HUES6 (cell line): ENCODE measurements around the gene RPL13.

ENCODE experiments used
- H3K27ac ChIP-seq: 2 replicates; pipeline ENCODE4 v1.7.0; 2013; ENCODE audit warnings: low read depth, mild to moderate bottlenecking, low read length, inconsistent platforms
- H3K27me3 ChIP-seq: 2 replicates; pipeline ENCODE4 v1.6.1; 2013; ENCODE audit warnings: low read length; ENCODE audit not compliant: control insufficient read depth, insufficient read depth
- H3K36me3 ChIP-seq: 2 replicates; pipeline ENCODE4 v1.6.1; 2013; ENCODE audit warnings: low read length; ENCODE audit not compliant: control insufficient read depth, insufficient read depth
- H3K4me1 ChIP-seq: 2 replicates; pipeline ENCODE4 v1.6.1; 2013; ENCODE audit warnings: low read length; ENCODE audit not compliant: control insufficient read depth, insufficient read depth
- H3K4me3 ChIP-seq: 2 replicates; pipeline ENCODE4 v1.5.1; 2013; ENCODE audit warnings: low read depth, low read length
- H3K9ac ChIP-seq: one replicate; pipeline ENCODE4 v1.6.1; 2013; ENCODE audit warnings: mild to moderate bottlenecking, low read length
- H3K9me3 ChIP-seq: 2 replicates; pipeline ENCODE4 v1.6.1; 2013; ENCODE audit warnings: low read depth, low read length; ENCODE audit not compliant: control insufficient read depth, insufficient read depth

RPL13 gene

DNA sequence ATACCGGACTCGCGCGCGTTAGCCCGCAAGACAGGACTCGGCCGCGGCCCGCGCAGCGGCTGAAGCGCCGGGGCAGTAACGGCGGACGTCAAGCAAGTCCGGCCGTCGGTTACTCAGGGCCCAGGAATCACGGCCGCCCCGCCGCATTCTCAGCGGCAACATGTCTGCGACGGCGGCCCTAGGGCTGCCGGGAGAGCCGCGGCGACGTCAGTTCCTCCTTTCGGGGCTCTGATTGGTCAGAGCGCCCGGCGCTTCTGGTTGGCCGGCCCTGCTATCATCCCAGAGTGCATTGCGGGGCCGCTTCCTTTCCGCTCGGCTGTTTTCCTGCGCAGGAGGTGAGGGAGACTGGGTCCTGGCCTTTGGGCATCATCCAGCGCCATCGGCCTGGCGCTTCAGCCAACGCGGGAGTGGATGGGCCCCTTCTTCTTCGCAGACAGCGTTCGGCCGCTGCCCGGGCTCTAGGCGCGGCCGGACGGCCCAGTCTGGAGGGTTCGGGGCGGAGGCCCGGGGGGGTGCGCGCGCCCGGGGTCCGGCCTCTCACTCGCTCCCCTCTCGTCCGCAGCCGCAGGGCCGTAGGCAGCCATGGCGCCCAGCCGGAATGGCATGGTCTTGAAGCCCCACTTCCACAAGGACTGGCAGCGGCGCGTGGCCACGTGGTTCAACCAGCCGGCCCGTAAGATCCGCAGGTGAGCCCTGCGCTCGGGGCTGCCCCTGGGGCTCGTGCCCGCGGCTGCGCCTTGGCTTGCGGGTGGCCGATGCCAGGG lies at the start of gene RPL13:
Gene RPL13, plus strand, starts transcription at position 305 of the 764 bp plus-strand sequence. Its CDS starts 278 bp downstream, at position 583.
- H3K36me3 ChIP-seq: peaks cover 62% of the 10 kb centered on the region

DNA sequence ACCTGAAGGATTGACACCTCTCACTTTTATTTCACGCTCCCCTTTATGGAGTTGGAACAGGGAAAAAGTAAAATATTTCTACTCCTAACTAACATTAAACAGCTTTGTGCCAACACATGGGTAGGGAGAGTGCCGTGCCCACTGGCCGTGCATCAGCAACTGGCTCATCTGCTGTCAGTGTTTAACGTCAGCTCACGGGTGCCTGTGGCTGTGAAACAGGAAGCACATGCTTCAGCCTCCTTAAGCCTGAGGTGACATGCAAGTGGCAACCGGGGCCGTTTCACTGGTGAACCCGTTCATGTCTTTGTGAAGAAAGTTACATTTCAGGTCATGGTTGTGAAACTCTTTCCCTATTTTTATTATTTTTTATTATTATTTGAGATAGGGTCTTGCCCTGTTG lies 49.1 kb upstream of the RPL13 start:
- Histone ChIP-seq H3K4me3 (no peak overlapping the region), H3K27me3 (no peaks in the 10 kb centered on the region), H3K9me3 (no peaks in the 10 kb centered on the region), H3K36me3 (peaks cover 46% of the 10 kb centered on the region), H3K27ac (no peak overlapping the region), H3K9ac (no peak overlapping the region), H3K4me1 (peaks cover 11% of the 10 kb centered on the region)

More for the DNA sequence above, at the start of gene RPL13:
- H3K27me3 ChIP-seq: no peaks in the 10 kb centered on the region
- H3K4me1 ChIP-seq: peaks cover 35% of the 10 kb centered on the region
- H3K27ac ChIP-seq: peak within 1 kb of the TSS; percentile 95
- peak within 1 kb of the TSS; percentile 97 for H3K9ac ChIP-seq
- H3K9me3 ChIP-seq: no peaks in the 10 kb centered on the region
- peak within 1 kb of the TSS; percentile 88 for H3K4me3 ChIP-seq

- Histone ChIP-seq H3K9ac (no peak overlapping the region), H3K27ac (no peak overlapping the region), H3K27me3 (no peaks in the 10 kb centered on the region), H3K4me3 (no peak overlapping the region), H3K9me3 (no peaks in the 10 kb centered on the region), H3K36me3 (peaks cover 55% of the 10 kb centered on the region), H3K4me1 (peaks cover 4% of the 10 kb centered on the region; the same call in 1 of the 2 replicates)
Observed at GRCh38 chr16:89512453-89512852, 48.0 kb upstream of the RPL13 start.

DNA sequence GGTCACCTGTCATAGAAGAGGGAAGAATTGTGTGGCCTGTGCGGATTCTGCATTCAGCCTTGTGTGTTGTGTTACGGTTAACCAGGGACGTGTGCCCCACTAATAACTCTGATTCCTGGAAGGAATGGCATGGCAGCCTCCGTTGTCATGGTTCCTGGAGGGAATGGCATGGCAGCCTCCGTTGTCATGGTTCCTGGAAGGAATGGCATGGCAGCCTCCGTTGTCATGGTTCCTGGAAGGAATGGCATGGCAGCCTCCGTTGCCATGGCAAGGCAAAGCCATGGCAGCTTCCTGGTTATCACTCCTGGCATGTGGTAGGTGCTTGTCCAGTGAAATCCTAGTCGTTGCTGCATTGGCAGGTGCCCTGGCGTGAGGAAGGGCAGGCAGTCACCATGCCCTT lies 43.4 kb upstream of the RPL13 start:
- peaks cover 80% of the 10 kb centered on the region for H3K36me3 ChIP-seq
- no peaks in the 10 kb centered on the region for H3K27me3 ChIP-seq
- H3K27ac ChIP-seq: no peak overlapping the region
- H3K4me1 ChIP-seq: 0 out of 2 replicates have a peak, but pooled peaks cover under 1% of the 10 kb centered on the region
- H3K4me3 ChIP-seq: no peak overlapping the region
- no peaks in the 10 kb centered on the region for H3K9me3 ChIP-seq
- H3K9ac ChIP-seq: no peak overlapping the region

DNA sequence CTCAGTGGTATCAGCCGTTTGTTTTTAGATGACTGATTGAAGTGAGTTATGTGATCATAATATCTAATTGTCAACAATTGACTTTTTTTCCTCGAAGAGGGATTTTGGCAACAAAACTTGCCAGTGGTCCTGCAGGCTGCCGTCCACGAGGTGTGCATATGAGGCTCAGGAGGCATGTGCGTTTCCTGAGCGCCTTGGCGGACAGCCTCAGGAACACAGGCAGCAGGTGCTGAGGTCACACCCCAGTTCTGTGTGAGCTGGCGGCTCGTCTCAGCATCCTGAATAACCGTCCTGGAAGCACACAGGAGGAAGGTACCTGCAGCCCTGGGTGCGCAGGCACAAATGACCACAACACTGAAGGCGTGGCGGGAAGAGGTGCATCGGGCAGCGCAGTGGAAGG lies 40.6 kb upstream of the RPL13 start:
- Histone ChIP-seq H3K9me3 (no peaks in the 10 kb centered on the region), H3K9ac (no peak overlapping the region), H3K36me3 (peaks cover 86% of the 10 kb centered on the region), H3K27me3 (no peaks in the 10 kb centered on the region), H3K27ac (no peak overlapping the region), H3K4me1 (peaks cover 6% of the 10 kb centered on the region; the same call in 1 of the 2 replicates), H3K4me3 (no peak overlapping the region)

- Histone ChIP-seq H3K27ac (no peak overlapping the region), H3K4me3 (no peak overlapping the region), H3K9ac (no peak overlapping the region), H3K9me3 (no peaks in the 10 kb centered on the region), H3K27me3 (no peaks in the 10 kb centered on the region), H3K36me3 (peaks cover 96% of the 10 kb centered on the region), H3K4me1 (peaks cover 6% of the 10 kb centered on the region; the same call in 1 of the 2 replicates)
Observed at GRCh38 chr16:89522287-89522686, 38.2 kb upstream of the RPL13 start.

DNA sequence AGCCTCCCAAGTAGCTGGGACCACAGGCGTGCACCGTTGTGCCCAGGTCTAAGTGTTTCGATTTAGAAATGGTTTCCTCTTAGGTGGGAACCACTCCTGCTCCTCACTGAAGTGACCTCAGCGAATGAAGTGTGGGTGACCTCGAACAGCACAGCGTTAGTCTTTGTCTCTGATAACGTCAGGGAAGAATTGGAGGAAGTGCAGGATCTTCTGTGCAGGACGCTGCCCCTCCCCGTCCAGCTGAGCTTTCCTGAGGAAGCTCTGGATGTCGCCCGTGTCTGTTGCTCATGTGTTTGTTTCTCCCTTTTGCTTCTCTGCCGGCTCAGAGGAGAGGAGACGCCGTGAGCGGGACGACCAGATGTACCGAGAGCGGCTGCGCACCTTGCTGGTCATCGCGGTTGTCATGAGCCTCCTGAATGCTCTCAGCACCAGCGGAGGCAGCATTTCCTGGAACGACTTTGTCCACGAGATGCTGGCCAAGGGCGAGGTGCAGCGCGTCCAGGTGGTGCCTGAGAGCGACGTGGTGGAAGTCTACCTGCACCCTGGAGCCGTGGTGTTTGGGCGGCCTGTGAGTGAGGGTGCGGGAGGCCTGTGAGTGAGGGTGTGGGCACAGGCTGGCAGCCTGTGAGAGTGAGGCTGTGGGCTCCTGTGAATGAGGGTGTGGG lies 36.7 kb upstream of the RPL13 start:
- Histone ChIP-seq H3K9ac (no peak overlapping the region), H3K4me3 (no peak overlapping the region), H3K4me1 (peaks cover 6% of the 10 kb centered on the region; the same call in 1 of the 2 replicates), H3K9me3 (no peaks in the 10 kb centered on the region), H3K27ac (no peak overlapping the region), H3K36me3 (peaks cover 94% of the 10 kb centered on the region), H3K27me3 (no peaks in the 10 kb centered on the region)

DNA sequence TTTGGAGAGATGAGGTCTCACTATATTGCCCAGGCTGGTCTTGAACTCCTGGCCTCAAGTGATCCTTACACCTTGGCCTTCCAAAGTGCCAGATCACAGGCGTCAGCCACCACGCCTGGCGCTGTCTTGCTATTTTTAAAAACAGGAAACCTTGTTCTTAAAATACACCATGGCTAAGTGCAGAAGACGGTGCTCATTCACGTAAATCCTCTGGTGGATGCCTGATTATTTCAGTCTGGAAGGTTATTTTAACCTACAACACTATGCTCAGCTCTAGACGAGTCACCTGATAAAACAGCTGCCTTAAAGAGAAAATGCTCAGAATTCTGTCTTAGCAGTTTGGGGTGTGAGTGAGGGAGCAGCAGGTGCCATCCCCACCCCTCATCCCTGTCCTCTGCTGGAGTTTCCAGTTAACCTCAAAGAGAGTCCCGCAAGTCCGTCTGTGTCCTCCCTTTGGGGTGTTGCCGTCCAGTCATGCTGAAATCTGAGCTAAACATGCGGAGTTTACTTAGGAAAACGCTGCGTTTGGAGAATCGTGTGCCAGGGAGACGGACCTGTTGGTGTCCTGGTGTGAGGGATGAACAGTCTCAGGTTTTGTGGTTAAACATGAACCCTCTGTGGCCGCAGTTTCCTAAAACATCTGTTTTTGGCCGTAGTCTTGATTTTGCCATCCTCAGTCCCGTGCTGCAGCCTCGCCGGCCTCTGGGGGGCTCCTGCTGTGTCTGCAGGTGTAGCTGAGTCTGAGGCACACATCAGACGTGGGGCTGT lies 35.2 kb upstream of the RPL13 start:
- H3K36me3 ChIP-seq: peaks cover 94% of the 10 kb centered on the region
- no peak overlapping the region for H3K9ac ChIP-seq
- H3K9me3 ChIP-seq: no peaks in the 10 kb centered on the region
- peaks cover 6% of the 10 kb centered on the region; the same call in 1 of the 2 replicates for H3K4me1 ChIP-seq
- no peak overlapping the region for H3K27ac ChIP-seq
- no peaks in the 10 kb centered on the region for H3K27me3 ChIP-seq
- H3K4me3 ChIP-seq: no peak overlapping the region

- no peak overlapping the region for H3K27ac ChIP-seq
- no peaks in the 10 kb centered on the region for H3K9me3 ChIP-seq
- H3K27me3 ChIP-seq: no peaks in the 10 kb centered on the region
- H3K36me3 ChIP-seq: peaks cover 94% of the 10 kb centered on the region
- H3K4me1 ChIP-seq: no peaks in the 10 kb centered on the region
- no peak overlapping the region for H3K4me3 ChIP-seq
- no peak overlapping the region for H3K9ac ChIP-seq
Observed at GRCh38 chr16:89529097-89529496, 31.4 kb upstream of the RPL13 start.

GRCh38 chr16:89530401-89531381 lies 29.8 kb upstream of the RPL13 start:
- Histone ChIP-seq H3K27me3 (no peaks in the 10 kb centered on the region), H3K9me3 (no peaks in the 10 kb centered on the region), H3K4me3 (no peak overlapping the region), H3K9ac (no peak overlapping the region), H3K36me3 (peaks cover 94% of the 10 kb centered on the region), H3K27ac (no peak overlapping the region), H3K4me1 (no peaks in the 10 kb centered on the region)
